Osteoblast (primary cell): Measurements from ENCODE around the gene CCM2. TPM values are rescaled to one million over a fixed set of nuclear protein-coding genes. Genes with fewer than 3 reads are reported as not detected.
A peak's percentile ranks its signal among the peaks of the same experiment; 100 is the strongest.

ENCODE experiments used
- DNase-seq: peaks from one replicate; pipeline ENCODE4 v3.0.0; 2011; ENCODE audit warnings: low spot score, mixed read lengths; ENCODE audit not compliant: insufficient read length; ENCODE audit errors: missing footprints
- H2AFZ ChIP-seq: 2 replicates; pipeline ENCODE4 v1.6.0; 2011; ENCODE audit warnings: mild to moderate bottlenecking, low read length
- H3K27ac ChIP-seq: 2 replicates; pipeline ENCODE4 v1.5.1; 2011; ENCODE audit warnings: mild to moderate bottlenecking, low read depth, low read length, moderate library complexity
- H3K27me3 ChIP-seq: 2 replicates; pipeline ENCODE4 v1.6.0; 2012; ENCODE audit warnings: mild to moderate bottlenecking, control low read depth, inconsistent platforms, low read length, moderate library complexity; ENCODE audit not compliant: insufficient read depth
- H3K36me3 ChIP-seq: 2 replicates; pipeline ENCODE4 v1.5.1; 2011; ENCODE audit warnings: mild to moderate bottlenecking, low read length, control low read depth, moderate library complexity; ENCODE audit not compliant: insufficient read depth
- H3K4me1 ChIP-seq: 2 replicates; pipeline ENCODE4 v1.5.1; 2011; ENCODE audit warnings: mild to moderate bottlenecking, low read length, control low read depth, moderate library complexity; ENCODE audit not compliant: insufficient read depth
- H3K4me2 ChIP-seq: 2 replicates; pipeline ENCODE4 v1.6.0; 2011; ENCODE audit warnings: mild to moderate bottlenecking, low read length; ENCODE audit not compliant: insufficient read depth
- H3K4me3 ChIP-seq: fragments of 200-600 bp; sonication (generic); 3 replicates; pipeline ENCODE4 v1.5.1; 2012; ENCODE audit warnings: mild to moderate bottlenecking, low read length, inconsistent platforms; ENCODE audit not compliant: insufficient read depth
- H3K79me2 ChIP-seq: 2 replicates; pipeline ENCODE4 v1.6.0; 2012; ENCODE audit warnings: mild to moderate bottlenecking, low read length, control low read depth, inconsistent platforms; ENCODE audit not compliant: insufficient read depth
- H3K9me3 ChIP-seq: 2 replicates; pipeline ENCODE4 v1.5.1; 2011; ENCODE audit warnings: low read depth, low read length, control low read depth
- H4K20me1 ChIP-seq: 2 replicates; pipeline ENCODE4 v1.6.0; 2012; ENCODE audit warnings: mild to moderate bottlenecking, low read length, control low read depth; ENCODE audit not compliant: insufficient read depth
- total RNA-seq: library from RNA; depleted of rRNA; stranded (reverse); fragments of >200 nt; gene quantifications from 2 replicates; pipeline ENCODE4 v1.2.3, GENCODE V29; 2012
- TF ChIP-seq, protein P1 (sequence below): IDR thresholded peaks from 2 replicates; pipeline ENCODE4 v1.5.1; 2011; ENCODE audit warnings: mild to moderate bottlenecking, low read depth, low read length, moderate library complexity; ENCODE audit errors: extremely low read depth

Gene CCM2
- total RNA-seq, 1 donor, result 42.3 TPM

DNA sequence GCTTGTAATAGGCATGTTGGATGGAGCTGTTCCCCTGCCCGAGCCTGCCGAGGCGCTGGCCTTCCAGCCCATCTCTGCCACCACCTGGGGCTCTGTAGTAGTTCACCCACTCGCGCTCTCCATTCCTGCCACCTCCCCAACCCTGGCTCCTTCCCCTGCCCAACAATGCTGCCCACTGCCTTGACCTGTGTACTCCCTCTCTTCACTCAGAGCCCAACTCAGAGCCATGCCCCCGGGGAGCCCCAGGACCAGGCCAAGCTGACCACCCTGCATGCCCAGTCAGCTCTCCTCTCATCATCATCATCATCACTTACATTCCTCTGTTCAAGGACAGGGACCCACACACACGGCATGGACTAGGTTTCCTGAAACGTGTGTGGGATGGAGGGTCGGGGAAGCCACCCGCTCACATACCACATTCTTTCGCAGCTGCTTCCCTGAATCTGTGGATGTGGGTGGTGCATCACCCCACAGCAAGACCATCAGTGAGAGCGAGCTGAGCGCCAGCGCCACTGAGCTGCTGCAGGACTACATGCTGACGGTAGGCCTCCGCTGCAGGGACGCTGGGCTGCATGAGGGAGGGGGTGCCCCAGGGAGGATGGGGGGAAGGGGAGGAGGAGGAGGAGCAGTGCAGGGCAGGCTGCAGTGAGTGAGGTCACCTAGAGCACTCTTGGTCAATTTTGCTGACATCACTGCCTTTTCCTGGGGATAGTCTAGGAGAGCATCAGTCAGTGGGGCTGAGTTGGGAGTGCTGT, 73.2 kb downstream of the CCM2 start:
- TF ChIP-seq, protein P1, sequence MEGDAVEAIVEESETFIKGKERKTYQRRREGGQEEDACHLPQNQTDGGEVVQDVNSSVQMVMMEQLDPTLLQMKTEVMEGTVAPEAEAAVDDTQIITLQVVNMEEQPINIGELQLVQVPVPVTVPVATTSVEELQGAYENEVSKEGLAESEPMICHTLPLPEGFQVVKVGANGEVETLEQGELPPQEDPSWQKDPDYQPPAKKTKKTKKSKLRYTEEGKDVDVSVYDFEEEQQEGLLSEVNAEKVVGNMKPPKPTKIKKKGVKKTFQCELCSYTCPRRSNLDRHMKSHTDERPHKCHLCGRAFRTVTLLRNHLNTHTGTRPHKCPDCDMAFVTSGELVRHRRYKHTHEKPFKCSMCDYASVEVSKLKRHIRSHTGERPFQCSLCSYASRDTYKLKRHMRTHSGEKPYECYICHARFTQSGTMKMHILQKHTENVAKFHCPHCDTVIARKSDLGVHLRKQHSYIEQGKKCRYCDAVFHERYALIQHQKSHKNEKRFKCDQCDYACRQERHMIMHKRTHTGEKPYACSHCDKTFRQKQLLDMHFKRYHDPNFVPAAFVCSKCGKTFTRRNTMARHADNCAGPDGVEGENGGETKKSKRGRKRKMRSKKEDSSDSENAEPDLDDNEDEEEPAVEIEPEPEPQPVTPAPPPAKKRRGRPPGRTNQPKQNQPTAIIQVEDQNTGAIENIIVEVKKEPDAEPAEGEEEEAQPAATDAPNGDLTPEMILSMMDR, result no peak
- H3K27me3 ChIP-seq, result no peaks in the 10 kb centered on the region
- H2AFZ ChIP-seq, result no peak overlapping the region
- H3K36me3 ChIP-seq, result peaks cover 41% of the 10 kb centered on the region
- H3K27ac ChIP-seq, result no peak overlapping the region
- H3K4me1 ChIP-seq, result no peaks in the 10 kb centered on the region
- peaks cover 28% of the 10 kb centered on the region for H4K20me1 ChIP-seq
- no peak overlapping the region for H3K4me2 ChIP-seq
- H3K79me2 ChIP-seq, result no peaks in the 10 kb centered on the region
- no peaks in the 10 kb centered on the region for H3K9me3 ChIP-seq
- peak; percentile 84 for DNase-seq
- H3K4me3 ChIP-seq, result no peak overlapping the region

DNA sequence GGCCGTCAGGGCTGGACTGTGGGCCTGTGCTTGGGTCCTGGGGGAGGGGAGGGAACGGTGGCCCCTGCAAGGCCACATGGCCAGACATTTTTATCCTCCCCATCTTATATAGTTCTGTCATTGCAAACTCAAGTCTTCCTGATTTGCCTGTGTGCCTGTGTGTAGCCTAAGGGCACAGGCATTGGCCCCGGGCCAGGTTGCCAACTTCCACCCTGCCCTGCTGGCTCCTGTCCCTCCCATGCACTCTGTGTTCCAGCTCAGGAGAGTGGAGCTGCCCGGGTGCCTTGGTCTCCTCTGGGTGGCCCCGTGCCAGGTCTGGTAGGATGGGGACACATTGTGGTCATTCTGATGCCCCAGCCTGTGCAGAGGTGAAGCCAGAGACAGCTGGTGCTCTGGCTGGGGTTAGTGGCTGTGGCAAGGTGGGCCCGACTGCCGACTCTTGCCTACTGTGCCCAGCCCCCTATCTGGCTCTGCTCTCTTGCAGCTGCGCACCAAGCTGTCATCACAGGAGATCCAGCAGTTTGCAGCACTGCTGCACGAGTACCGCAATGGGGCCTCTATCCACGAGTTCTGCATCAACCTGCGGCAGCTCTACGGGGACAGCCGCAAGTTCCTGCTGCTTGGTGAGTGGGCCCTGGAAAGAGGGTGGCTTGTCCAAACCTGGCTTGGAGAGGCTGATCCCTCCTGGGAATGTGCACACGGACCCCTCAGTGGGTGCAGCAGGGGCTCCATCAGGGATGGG, 74.0 kb downstream of the CCM2 start:
- peaks cover 26% of the 10 kb centered on the region for H4K20me1 ChIP-seq
- H2AFZ ChIP-seq, result no peak overlapping the region
- H3K9me3 ChIP-seq, result no peaks in the 10 kb centered on the region
- H3K4me2 ChIP-seq, result no peak overlapping the region
- H3K4me1 ChIP-seq, result no peaks in the 10 kb centered on the region
- TF ChIP-seq, protein P1, result no peak
- no peak overlapping the region for H3K4me3 ChIP-seq
- no peaks in the 10 kb centered on the region for H3K79me2 ChIP-seq
- H3K27ac ChIP-seq, result no peak overlapping the region
- DNase-seq, result peak; percentile 69
- H3K36me3 ChIP-seq, result peaks cover 38% of the 10 kb centered on the region
- no peaks in the 10 kb centered on the region for H3K27me3 ChIP-seq

DNA sequence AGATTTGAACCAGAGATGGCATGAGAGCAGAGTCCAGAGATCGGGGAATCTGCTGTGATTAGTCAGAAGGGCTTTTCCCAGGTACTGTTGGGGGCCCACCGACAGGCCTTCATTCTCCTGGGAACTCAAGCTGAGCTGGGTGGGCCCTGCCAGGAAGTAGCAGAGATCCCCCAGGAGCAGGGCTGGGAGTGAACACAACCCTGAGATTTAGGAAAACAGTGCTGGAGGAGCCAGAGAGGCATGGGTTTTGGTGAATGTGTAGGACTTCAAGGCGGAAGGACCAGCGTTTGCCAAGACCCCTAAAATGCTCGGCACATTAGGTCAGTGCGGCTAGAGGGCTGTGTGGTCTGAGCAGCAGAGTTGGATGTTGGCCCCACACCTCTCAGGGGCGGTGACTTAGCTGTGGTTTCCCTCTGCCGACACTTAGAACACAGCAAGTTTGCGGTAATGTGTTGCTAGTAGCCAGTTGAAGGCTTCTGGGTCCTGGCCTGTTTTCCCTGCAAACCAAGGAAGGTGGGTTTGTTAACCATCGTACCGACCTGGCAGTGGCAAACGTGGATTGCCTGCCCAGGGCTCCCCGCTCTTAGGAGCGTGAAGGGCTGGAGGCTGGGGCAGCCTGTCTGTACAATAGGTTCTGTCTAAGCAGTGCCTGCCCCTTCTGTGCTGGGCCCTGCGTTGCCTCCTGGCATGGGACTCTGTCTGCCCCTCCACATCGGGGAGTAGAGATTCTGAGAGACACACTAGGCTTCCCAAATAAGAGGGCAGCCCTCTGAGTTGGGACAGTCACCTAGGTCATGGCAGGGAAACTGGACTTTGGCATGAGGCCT, 74.7 kb downstream of the CCM2 start:
- H3K4me1 ChIP-seq, result no peaks in the 10 kb centered on the region
- peaks cover 21% of the 10 kb centered on the region for H4K20me1 ChIP-seq
- DNase-seq, result peak; percentile 73
- H3K27me3 ChIP-seq, result no peaks in the 10 kb centered on the region
- no peaks in the 10 kb centered on the region for H3K9me3 ChIP-seq
- no peak overlapping the region for H3K4me3 ChIP-seq
- H3K27ac ChIP-seq, result no peak overlapping the region
- no peak overlapping the region for H2AFZ ChIP-seq
- H3K36me3 ChIP-seq, result peaks cover 31% of the 10 kb centered on the region
- TF ChIP-seq, protein P1, result no peak
- no peak overlapping the region for H3K4me2 ChIP-seq
- no peaks in the 10 kb centered on the region for H3K79me2 ChIP-seq
